Aorta (tissue), 5 donors: ENCODE results near the gene ARID4B. TPM values are rescaled to one million over a fixed set of nuclear protein-coding genes. Genes with fewer than 3 reads are reported as not detected.

ENCODE experiments used
- ATAC-seq: fragments of 200-7000 bp; cut with Tn5 transposase; one replicate; pipeline ENCODE4 v1.9.1; 2022; ENCODE audit warnings: moderate library complexity; ENCODE audit not compliant: low FRiP score
- DNase-seq, 2 donors: peaks; one replicate each; pipeline ENCODE4 v3.0.0-alpha.2; 2020
- H3K27ac ChIP-seq, 2 donors: one replicate each; pipeline ENCODE4 v1.5.1; 2013; ENCODE audit warnings: low read length in 2 of 2, mild to moderate bottlenecking in 2 of 2, moderate library complexity in 2 of 2, control low read depth in 1 of 2, inconsistent platforms in 1 of 2, low read depth in 1 of 2
- H3K27me3 ChIP-seq, 2 donors: one replicate each; pipeline ENCODE4 v1.6.1; 2013; ENCODE audit warnings: control low read depth in 1 of 2, low read length in 1 of 2, mild to moderate bottlenecking in 1 of 2, moderate library complexity in 1 of 2; ENCODE audit not compliant: insufficient read depth in 2 of 2, control insufficient read depth in 1 of 2
- H3K36me3 ChIP-seq, 2 donors: one replicate each; pipeline ENCODE4 v1.6.1; 2013; ENCODE audit warnings: control low read depth in 1 of 2, low read length in 1 of 2, mild to moderate bottlenecking in 1 of 2; ENCODE audit not compliant: insufficient read depth in 2 of 2, control insufficient read depth in 1 of 2
- H3K4me1 ChIP-seq, 2 donors: one replicate each; pipeline ENCODE4 v1.6.1; 2013; ENCODE audit warnings: low read length in 2 of 2, control low read depth in 1 of 2, mild to moderate bottlenecking in 1 of 2, moderate library complexity in 1 of 2; ENCODE audit not compliant: insufficient read depth in 2 of 2, control insufficient read depth in 1 of 2
- H3K4me3 ChIP-seq, 2 donors: one replicate each; pipeline ENCODE4 v1.5.1; 2013; ENCODE audit warnings: low read length in 2 of 2, control low read depth in 1 of 2, mild to moderate bottlenecking in 1 of 2
- H3K9me3 ChIP-seq: one replicate; pipeline ENCODE4 v1.6.1; 2013; ENCODE audit warnings: mild to moderate bottlenecking, low read length; ENCODE audit not compliant: control insufficient read depth
- WGBS, 2 donors: extraction: QIAGEN DNeasy Blood & Tissue Kit; methylation state at CpG; one replicate each; pipeline ENCODE4 v1.1.7; 2013; 5-methylcytosine and 5-hydroxymethylcytosine counted together
- intact Hi-C, 2 donors: fragments of 100-400 bp; cut with DNase I; formaldehyde crosslinking; loops; one replicate each; pipeline versions ENCODE4 v1.14.2 to v1.15.0; 2022
- polyA plus RNA-seq, 2 donors: library from polyadenylated mRNA; stranded (reverse); fragments of 200-250 nt; gene quantifications; one replicate each; pipeline ENCODE4 v1.2.3, GENCODE V29; 2013
- total RNA-seq, 2 donors: library from RNA; stranded (reverse); fragmentation: NEBNext Ultra II Directional; extraction: Animal tissue kit (Norgen Biotek cat#: 25700); gene quantifications; one replicate each; pipeline ENCODE4 v1.2.1, GENCODE V29; 2021
- donor health status: healthy with polysubstance abuse.
- donor health status: Bipolar disorder and iron deficiency.
- donor health status: DM: no; HTN: no; CAD: no.
- donor health status: DM: no; HTN: no; CAD: no.
- donor health status: DM: yes; HTN: yes; CAD: no.

Gene ARID4B
- total and polyA plus RNA-seq, 4 donors, result 9.8 to 56.6 (median 37.2) TPM

DNA sequence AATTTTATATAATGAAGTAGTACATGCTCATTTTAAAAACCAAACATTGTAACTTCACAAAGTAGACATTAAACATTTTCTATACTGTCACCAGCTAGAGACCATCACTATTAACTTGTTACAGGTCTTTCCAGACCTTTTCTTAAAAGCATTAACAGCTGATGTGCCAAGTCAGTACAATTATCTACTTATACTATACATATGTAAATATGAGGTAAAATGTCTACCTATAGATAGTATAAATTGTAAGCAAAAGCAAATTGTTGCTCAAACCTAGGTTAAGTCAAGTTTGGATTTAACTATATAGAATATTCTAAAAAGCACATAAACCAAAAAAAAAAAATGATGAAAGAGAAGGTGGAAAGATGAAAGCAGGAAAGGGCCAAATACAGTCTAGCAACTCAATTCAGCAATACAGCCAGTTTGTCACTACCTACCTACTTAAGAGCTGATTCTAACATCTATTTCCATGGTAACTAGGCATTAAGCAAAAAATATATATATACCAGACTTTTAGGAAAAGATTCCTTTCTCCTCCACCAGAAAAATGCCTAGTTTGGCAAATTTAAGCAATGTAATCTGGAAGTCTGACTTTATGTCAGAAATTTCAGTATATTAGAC lies 34.5 kb downstream of the ARID4B start:
- H3K36me3 ChIP-seq, result no peaks in the 10 kb centered on the region
- no peaks in the 10 kb centered on the region for H3K4me1 ChIP-seq
- no peak overlapping the region for H3K4me3 ChIP-seq
- no peaks in the 10 kb centered on the region for H3K27me3 ChIP-seq
- H3K9me3 ChIP-seq, result no peaks in the 10 kb centered on the region
- intact Hi-C loops, result no loop called here
- ATAC-seq (no peak), DNase-seq (no peak)
- no peak overlapping the region for H3K27ac ChIP-seq

DNA sequence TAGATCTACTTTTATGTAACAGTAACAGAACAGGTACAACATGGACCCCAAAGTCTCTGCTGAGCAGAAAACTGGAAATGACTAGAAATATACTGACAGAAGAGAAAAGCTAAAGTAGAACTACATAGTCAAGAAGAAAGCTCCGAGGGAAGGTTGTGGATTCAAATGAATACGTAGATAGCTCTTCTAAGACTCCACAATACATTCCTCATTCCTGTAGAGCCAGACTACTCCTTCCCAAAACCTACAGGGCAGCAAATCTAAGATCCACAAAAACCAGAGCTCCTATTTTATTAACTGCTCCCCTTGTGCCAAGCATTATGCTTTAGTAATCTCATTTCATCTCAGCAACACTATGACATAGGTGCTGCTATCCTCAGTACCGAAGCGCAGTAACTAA lies 35.2 kb downstream of the ARID4B start:
- Histone ChIP-seq H3K4me1 (no peaks in the 10 kb centered on the region), H3K9me3 (no peaks in the 10 kb centered on the region), H3K4me3 (no peak overlapping the region), H3K27ac (no peak overlapping the region), H3K27me3 (no peaks in the 10 kb centered on the region), H3K36me3 (no peaks in the 10 kb centered on the region)
- DNase-seq (no peak), ATAC-seq (no peak)
- WGBS, 2 donors, result 78 to 87% methylated on average over 4 of the region's 4 CpGs
- intact Hi-C loops, result no loop called here

GRCh38 chr1:235291599-235292091 lies 36.3 kb downstream of the ARID4B start:
- Histone ChIP-seq H3K4me1 (no peaks in the 10 kb centered on the region), H3K36me3 (no peaks in the 10 kb centered on the region), H3K27ac (no peak overlapping the region), H3K9me3 (no peaks in the 10 kb centered on the region), H3K4me3 (no peak overlapping the region), H3K27me3 (no peaks in the 10 kb centered on the region)
- intact Hi-C loops, result no loop called here
- no peak for ATAC-seq
- WGBS, 2 donors, result 70 to 73% methylated on average over 6 of the region's 6 CpGs
- DNase-seq, result no peak

DNA sequence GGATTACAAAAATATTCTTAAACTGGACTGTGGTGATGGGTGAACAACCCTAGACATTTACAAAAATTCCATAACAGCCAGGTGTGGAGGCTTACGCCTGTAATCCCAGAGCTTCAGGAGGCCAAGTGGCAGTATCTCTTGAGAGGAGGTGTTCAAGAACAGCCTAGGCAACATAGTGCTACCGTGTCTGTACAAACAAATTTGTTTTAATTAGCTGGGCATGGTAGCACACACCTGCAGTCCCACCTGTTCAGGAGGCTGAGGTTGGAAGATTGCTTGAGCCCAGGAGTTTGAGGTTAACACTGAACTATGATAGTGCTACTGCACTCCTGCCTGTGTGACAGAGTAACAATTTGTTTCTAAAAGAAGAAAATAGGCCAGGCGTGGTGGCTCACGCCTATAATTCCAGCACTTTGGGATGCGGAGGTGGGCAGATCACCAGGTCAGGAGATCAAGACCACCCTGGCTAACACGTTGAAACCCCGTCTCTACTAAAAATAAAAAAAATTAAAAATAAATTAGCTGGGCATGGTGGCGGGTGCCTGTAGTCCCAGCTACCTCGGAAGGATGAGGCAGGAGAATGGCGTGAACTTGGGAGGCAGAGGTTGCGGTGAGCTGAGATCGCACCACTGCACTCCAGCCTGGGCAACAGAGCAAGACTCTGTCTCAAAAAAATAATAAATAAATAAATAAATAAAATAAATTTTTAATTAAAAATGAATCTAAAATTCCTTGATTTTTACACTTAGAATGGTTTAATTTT lies 37.1 kb downstream of the ARID4B start:
- H3K36me3 ChIP-seq, result no peaks in the 10 kb centered on the region
- intact Hi-C loops, result no loop called here
- H3K27me3 ChIP-seq, result no peaks in the 10 kb centered on the region
- H3K4me3 ChIP-seq, result no peak overlapping the region
- 86 to 88% methylated on average over 12 of the region's 12 CpGs for WGBS, 2 donors
- no peak overlapping the region for H3K27ac ChIP-seq
- ATAC-seq (no peak), DNase-seq (peak in 1 of 2 donors; percentile 17)
- no peaks in the 10 kb centered on the region for H3K9me3 ChIP-seq
- no peaks in the 10 kb centered on the region for H3K4me1 ChIP-seq

DNA sequence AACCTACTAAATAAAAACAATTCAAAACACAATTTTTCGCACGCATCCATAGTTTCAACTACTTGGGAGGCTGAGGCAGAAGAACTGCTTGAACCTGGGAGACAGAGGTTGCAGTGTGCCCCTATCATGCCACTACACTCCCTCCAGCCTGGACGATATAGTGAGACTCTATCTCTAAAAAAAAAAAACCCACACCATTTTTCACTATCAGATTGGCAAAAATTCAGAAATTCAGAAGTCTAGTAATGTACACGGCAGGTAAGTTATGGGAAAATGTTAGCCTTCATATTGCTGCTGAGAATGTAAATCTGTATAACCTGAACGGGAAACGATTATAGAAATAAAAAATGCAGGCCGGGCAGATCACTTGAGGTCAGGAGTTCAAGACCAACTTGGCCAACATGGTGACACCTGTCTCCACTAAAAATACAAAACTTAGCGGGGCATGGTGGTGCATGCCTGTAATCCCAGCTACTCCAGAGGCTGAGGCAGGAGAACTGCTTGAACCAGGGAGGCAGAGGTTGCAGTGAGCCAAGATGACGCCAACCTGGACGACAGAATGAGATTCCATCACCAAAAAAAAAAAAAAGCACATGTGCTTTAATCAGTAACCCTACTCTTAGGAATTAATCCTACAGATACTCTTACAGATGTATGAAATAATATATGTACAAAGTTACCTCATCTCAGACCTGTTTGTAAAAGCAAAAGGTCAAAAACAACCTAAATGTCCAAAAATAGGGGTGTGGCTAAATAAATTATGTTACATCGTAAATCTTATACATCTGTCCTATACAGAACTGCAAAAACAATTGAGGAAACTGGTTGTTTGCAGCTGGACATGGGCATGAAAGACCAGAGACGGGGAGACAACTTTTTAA lies 37.9 kb downstream of the ARID4B start:
- Histone ChIP-seq H3K9me3 (no peaks in the 10 kb centered on the region), H3K27me3 (no peaks in the 10 kb centered on the region), H3K36me3 (no peaks in the 10 kb centered on the region), H3K27ac (no peak overlapping the region), H3K4me1 (no peaks in the 10 kb centered on the region), H3K4me3 (no peak overlapping the region)
- DNase-seq (no peak), ATAC-seq (no peak)
- 83% methylated on average over 12 of the region's 12 CpGs for whole genome bisulfite sequencing, 2 donors
- intact Hi-C loops, result no loop called here

GRCh38 chr1:235287208-235287882 lies 40.6 kb downstream of the ARID4B start:
- ATAC-seq, result no peak
- H3K27me3 ChIP-seq, result no peaks in the 10 kb centered on the region
- H3K4me1 ChIP-seq, result no peaks in the 10 kb centered on the region
- no peak for DNase-seq
- H3K27ac ChIP-seq, result no peak overlapping the region
- no peaks in the 10 kb centered on the region for H3K36me3 ChIP-seq
- H3K4me3 ChIP-seq, result no peak overlapping the region
- WGBS, 2 donors, result 74 to 75% methylated on average over 4 of the region's 4 CpGs
- H3K9me3 ChIP-seq, result no peaks in the 10 kb centered on the region
- intact Hi-C loops, result no loop called here

GRCh38 chr1:235286667-235287066 lies 41.3 kb downstream of the ARID4B start:
- H3K36me3 ChIP-seq, result no peaks in the 10 kb centered on the region
- H3K4me1 ChIP-seq, result no peaks in the 10 kb centered on the region
- H3K4me3 ChIP-seq, result no peak overlapping the region
- ATAC-seq, result no peak
- intact Hi-C loops, result no loop called here
- WGBS, 2 donors, result 70 to 80% methylated on average over 1 of the region's 1 CpG
- DNase-seq, result no peak
- H3K27me3 ChIP-seq, result no peaks in the 10 kb centered on the region
- H3K27ac ChIP-seq, result no peak overlapping the region
- no peaks in the 10 kb centered on the region for H3K9me3 ChIP-seq

GRCh38 chr1:235284231-235284769 lies 43.7 kb downstream of the ARID4B start:
- DNase-seq (no peak), ATAC-seq (no peak)
- Histone ChIP-seq H3K27me3 (no peaks in the 10 kb centered on the region), H3K4me3 (no peak overlapping the region), H3K27ac (no peak overlapping the region), H3K36me3 (no peaks in the 10 kb centered on the region), H3K9me3 (no peaks in the 10 kb centered on the region), H3K4me1 (no peaks in the 10 kb centered on the region)
- WGBS, 2 donors, result 81 to 82% methylated on average over 6 of the region's 6 CpGs
- intact Hi-C loops, result no loop called here
